ENCODE results near the gene DYNLRB1.

DNA sequence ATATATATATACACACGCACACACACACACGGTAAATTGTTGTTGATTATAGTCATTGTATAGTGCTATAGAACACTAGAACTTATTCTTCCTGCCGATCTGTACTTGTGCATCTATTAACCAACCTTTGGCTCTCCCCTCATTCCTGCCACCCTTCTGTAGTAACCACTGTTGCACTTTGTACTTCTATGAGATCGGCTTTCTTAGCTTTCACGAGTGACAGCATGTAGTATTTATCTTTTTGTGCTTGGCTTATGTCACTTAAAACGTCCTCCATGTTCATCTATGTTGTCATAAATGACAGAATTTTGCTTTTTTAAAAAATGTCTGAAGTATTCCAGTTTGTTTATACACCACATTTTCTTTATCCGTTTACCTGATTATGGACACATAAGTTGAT lies 20.9 kb upstream of the DYNLRB1 start:
- TF ChIP-seq CTCF (conservative IDR thresholded peaks at IDR 0.05 in 1 of 2, IDR thresholded peaks at IDR 0.05 in 1 of 2; ENCODE audit: extremely low read depth in 1 of 2, insufficient read depth in 1 of 2, low read depth in 1 of 2, low read length in 2 of 2), result no peak
- no peak for TF ChIP-seq EZH2 (IDR thresholded peaks at IDR 0.05; ENCODE audit: borderline replicate concordance, low read length)

Measured in mammary epithelial cell (primary cell).